ENCODE results near the gene NANS. TPM values are rescaled to one million over a fixed set of nuclear protein-coding genes. Genes with fewer than 3 reads are reported as not detected.

NANS gene
- total RNA-seq, 1 experiment from 2014 or later = 77.9 TPM

GRCh38 chr9:98024702-98025101, 31.8 kb upstream of the NANS start:
- Histone ChIP-seq H3K9ac (ENCODE audit: low read length) (0 out of 2 replicates have a peak overlapping the region, but pooled peaks have one; percentile 6), H2AFZ (ENCODE audit: low read length) (no peak overlapping the region), H3K27ac (ENCODE audit: low read length) (peak overlapping the region; percentile 82), H3K4me2 (ENCODE audit: low read depth, low read length, poor library complexity, severe bottlenecking) (peak overlapping the region; percentile 29), H3K27me3 (ENCODE audit: low read length) (no peaks in the 10 kb centered on the region), H3K9me2 (replicated peaks; ENCODE audit: insufficient read depth, low read length) (no peaks in the 10 kb centered on the region), H3K4me1 (ENCODE audit: low read length) (peaks cover 60% of the 10 kb centered on the region), H3K4me3 (ENCODE audit: low read length) (no peak overlapping the region), H3K36me3 (ENCODE audit: insufficient read depth, low read length) (peaks cover 17% of the 10 kb centered on the region; the same call in 1 of the 2 replicates), H3K79me2 (ENCODE audit: low read length) (no peaks in the 10 kb centered on the region), H3K9me3 (ENCODE audit: low read length) (no peaks in the 10 kb centered on the region), H4K20me1 (ENCODE audit: insufficient read depth, low read depth, low read length) (no peaks in the 10 kb centered on the region)
- DNase-seq = no peak

GRCh38 chr9:98031169-98031568, 25.4 kb upstream of the NANS start:
- H3K4me3 ChIP-seq (ENCODE audit: low read length) = peak overlapping the region; percentile 31; the same call in 1 of the 2 replicates
- peak overlapping the region; percentile 97 for H3K27ac ChIP-seq (ENCODE audit: low read length)
- H3K9ac ChIP-seq (ENCODE audit: low read length) = peak overlapping the region; percentile 49
- no peaks in the 10 kb centered on the region for H3K9me2 ChIP-seq (replicated peaks; ENCODE audit: insufficient read depth, low read length)
- no peaks in the 10 kb centered on the region for H3K9me3 ChIP-seq (ENCODE audit: low read length)
- H3K4me2 ChIP-seq (ENCODE audit: low read depth, low read length, poor library complexity, severe bottlenecking) = peak overlapping the region; percentile 73
- DNase-seq = no peak
- no peak overlapping the region for H2AFZ ChIP-seq (ENCODE audit: low read length)
- no peaks in the 10 kb centered on the region for H3K27me3 ChIP-seq (ENCODE audit: low read length)
- no peaks in the 10 kb centered on the region for H3K79me2 ChIP-seq (ENCODE audit: low read length)
- no peaks in the 10 kb centered on the region for H4K20me1 ChIP-seq (ENCODE audit: insufficient read depth, low read depth, low read length)
- peaks cover 82% of the 10 kb centered on the region for H3K4me1 ChIP-seq (ENCODE audit: low read length)
- H3K36me3 ChIP-seq (ENCODE audit: insufficient read depth, low read length) = 0 out of 2 replicates have a peak, but pooled peaks cover 8% of the 10 kb centered on the region

GRCh38 chr9:98031935-98032334, 24.6 kb upstream of the NANS start:
- Histone ChIP-seq H2AFZ (ENCODE audit: low read length) (no peak overlapping the region), H3K4me1 (ENCODE audit: low read length) (peaks cover 89% of the 10 kb centered on the region), H4K20me1 (ENCODE audit: insufficient read depth, low read depth, low read length) (no peaks in the 10 kb centered on the region), H3K4me3 (ENCODE audit: low read length) (peak overlapping the region; percentile 31), H3K9ac (ENCODE audit: low read length) (peak overlapping the region; percentile 49), H3K27ac (ENCODE audit: low read length) (peak overlapping the region; percentile 97), H3K27me3 (ENCODE audit: low read length) (no peaks in the 10 kb centered on the region), H3K36me3 (ENCODE audit: insufficient read depth, low read length) (0 out of 2 replicates have a peak, but pooled peaks cover 7% of the 10 kb centered on the region), H3K9me2 (replicated peaks; ENCODE audit: insufficient read depth, low read length) (no peaks in the 10 kb centered on the region), H3K4me2 (ENCODE audit: low read depth, low read length, poor library complexity, severe bottlenecking) (peak overlapping the region; percentile 73), H3K9me3 (ENCODE audit: low read length) (no peaks in the 10 kb centered on the region), H3K79me2 (ENCODE audit: low read length) (no peaks in the 10 kb centered on the region)
- peak; percentile 73 for DNase-seq

- no peaks in the 10 kb centered on the region for H3K27me3 ChIP-seq (ENCODE audit: low read length)
- no peaks in the 10 kb centered on the region for H3K79me2 ChIP-seq (ENCODE audit: low read length)
- no peaks in the 10 kb centered on the region for H3K9me2 ChIP-seq (replicated peaks; ENCODE audit: insufficient read depth, low read length)
- peak; percentile 98 for DNase-seq
- peak overlapping the region; percentile 69 for H3K4me2 ChIP-seq (ENCODE audit: low read depth, low read length, poor library complexity, severe bottlenecking)
- peak overlapping the region; percentile 38 for H2AFZ ChIP-seq (ENCODE audit: low read length)
- peak overlapping the region; percentile 68 for H3K9ac ChIP-seq (ENCODE audit: low read length)
- no peaks in the 10 kb centered on the region for H3K36me3 ChIP-seq (ENCODE audit: insufficient read depth, low read length)
- peak overlapping the region; percentile 97 for H3K27ac ChIP-seq (ENCODE audit: low read length)
- peak overlapping the region; percentile 50; the same call in 1 of the 2 replicates for H3K4me3 ChIP-seq (ENCODE audit: low read length)
- no peaks in the 10 kb centered on the region for H3K9me3 ChIP-seq (ENCODE audit: low read length)
- H4K20me1 ChIP-seq (ENCODE audit: insufficient read depth, low read depth, low read length) = no peaks in the 10 kb centered on the region
- peaks cover 96% of the 10 kb centered on the region for H3K4me1 ChIP-seq (ENCODE audit: low read length)
These were observed 21.7 kb upstream of the NANS start for GRCh38 chr9:98034593-98035546.

- no peak overlapping the region for H2AFZ ChIP-seq (ENCODE audit: low read length)
- H3K9me2 ChIP-seq (replicated peaks; ENCODE audit: insufficient read depth, low read length) = no peaks in the 10 kb centered on the region
- no peak overlapping the region for H3K4me2 ChIP-seq (ENCODE audit: low read depth, low read length, poor library complexity, severe bottlenecking)
- DNase-seq = no peak
- H3K27ac ChIP-seq (ENCODE audit: low read length) = peak overlapping the region; percentile 93
- H3K27me3 ChIP-seq (ENCODE audit: low read length) = no peaks in the 10 kb centered on the region
- peaks cover 88% of the 10 kb centered on the region for H3K4me1 ChIP-seq (ENCODE audit: low read length)
- H3K4me3 ChIP-seq (ENCODE audit: low read length) = no peak overlapping the region
- no peaks in the 10 kb centered on the region for H3K9me3 ChIP-seq (ENCODE audit: low read length)
- H4K20me1 ChIP-seq (ENCODE audit: insufficient read depth, low read depth, low read length) = no peaks in the 10 kb centered on the region
- peak overlapping the region; percentile 0; the same call in 1 of the 2 replicates for H3K9ac ChIP-seq (ENCODE audit: low read length)
- no peaks in the 10 kb centered on the region for H3K79me2 ChIP-seq (ENCODE audit: low read length)
- H3K36me3 ChIP-seq (ENCODE audit: insufficient read depth, low read length) = no peaks in the 10 kb centered on the region
These were observed 19.2 kb upstream of the NANS start for GRCh38 chr9:98037357-98037756.

- Histone ChIP-seq H3K9ac (ENCODE audit: low read length) (peak overlapping the region; percentile 60), H3K9me3 (ENCODE audit: low read length) (no peaks in the 10 kb centered on the region), H3K4me3 (ENCODE audit: low read length) (peak overlapping the region; percentile 52), H3K9me2 (replicated peaks; ENCODE audit: insufficient read depth, low read length) (no peaks in the 10 kb centered on the region), H3K79me2 (ENCODE audit: low read length) (no peaks in the 10 kb centered on the region), H3K4me1 (ENCODE audit: low read length) (peaks cover 88% of the 10 kb centered on the region), H2AFZ (ENCODE audit: low read length) (no peak overlapping the region), H3K27me3 (ENCODE audit: low read length) (no peaks in the 10 kb centered on the region), H3K36me3 (ENCODE audit: insufficient read depth, low read length) (no peaks in the 10 kb centered on the region), H4K20me1 (ENCODE audit: insufficient read depth, low read depth, low read length) (no peaks in the 10 kb centered on the region), H3K4me2 (ENCODE audit: low read depth, low read length, poor library complexity, severe bottlenecking) (peak overlapping the region; percentile 70), H3K27ac (ENCODE audit: low read length) (peak overlapping the region; percentile 93)
- DNase-seq = peak; percentile 92
These were observed 17.6 kb upstream of the NANS start for GRCh38 chr9:98038958-98039357.

- Histone ChIP-seq H3K4me1 (ENCODE audit: low read length) (peaks cover 87% of the 10 kb centered on the region), H3K9ac (ENCODE audit: low read length) (peak overlapping the region; percentile 60), H3K4me2 (ENCODE audit: low read depth, low read length, poor library complexity, severe bottlenecking) (peak overlapping the region; percentile 70), H3K4me3 (ENCODE audit: low read length) (peak overlapping the region; percentile 52), H3K27me3 (ENCODE audit: low read length) (no peaks in the 10 kb centered on the region), H3K36me3 (ENCODE audit: insufficient read depth, low read length) (no peaks in the 10 kb centered on the region), H2AFZ (ENCODE audit: low read length) (peak overlapping the region; percentile 62; the same call in 1 of the 2 replicates), H3K79me2 (ENCODE audit: low read length) (no peaks in the 10 kb centered on the region), H3K27ac (ENCODE audit: low read length) (peak overlapping the region; percentile 93), H4K20me1 (ENCODE audit: insufficient read depth, low read depth, low read length) (no peaks in the 10 kb centered on the region), H3K9me2 (replicated peaks; ENCODE audit: insufficient read depth, low read length) (no peaks in the 10 kb centered on the region), H3K9me3 (ENCODE audit: low read length) (no peaks in the 10 kb centered on the region)
- DNase-seq = peak; percentile 66
These were observed 16.9 kb upstream of the NANS start for GRCh38 chr9:98039607-98040017.

- Histone ChIP-seq H3K4me1 (ENCODE audit: low read length) (peaks cover 87% of the 10 kb centered on the region), H3K4me2 (ENCODE audit: low read depth, low read length, poor library complexity, severe bottlenecking) (peak overlapping the region; percentile 70)
These were observed 16.3 kb upstream of the NANS start for GRCh38 chr9:98040212-98040611.

More at GRCh38 chr9:98040212-98040611, 16.3 kb upstream of the NANS start:
- H3K9me2 ChIP-seq (replicated peaks; ENCODE audit: insufficient read depth, low read length) = no peaks in the 10 kb centered on the region
- H3K9me3 ChIP-seq (ENCODE audit: low read length) = no peaks in the 10 kb centered on the region
- no peaks in the 10 kb centered on the region for H3K36me3 ChIP-seq (ENCODE audit: insufficient read depth, low read length)
- H3K27ac ChIP-seq (ENCODE audit: low read length) = peak overlapping the region; percentile 93
- H3K9ac ChIP-seq (ENCODE audit: low read length) = peak overlapping the region; percentile 60
- DNase-seq = peak; percentile 60
- H4K20me1 ChIP-seq (ENCODE audit: insufficient read depth, low read depth, low read length) = no peaks in the 10 kb centered on the region
- H2AFZ ChIP-seq (ENCODE audit: low read length) = peak overlapping the region; percentile 62
- no peaks in the 10 kb centered on the region for H3K27me3 ChIP-seq (ENCODE audit: low read length)
- H3K4me3 ChIP-seq (ENCODE audit: low read length) = peak overlapping the region; percentile 52; the same call in 1 of the 2 replicates
- no peaks in the 10 kb centered on the region for H3K79me2 ChIP-seq (ENCODE audit: low read length)

Data from Karpas-422 (cell line).